GM12801 (cell line): ENCODE results near the gene TENT4A.

Experiments used
- CTCF ChIP-seq: IDR thresholded peaks from one replicate; pipeline ENCODE4 v1.5.1; 2011; ENCODE audit warnings: control low read depth; ENCODE audit not compliant: insufficient read length; ENCODE audit errors: extremely low read depth

The TENT4A gene

DNA sequence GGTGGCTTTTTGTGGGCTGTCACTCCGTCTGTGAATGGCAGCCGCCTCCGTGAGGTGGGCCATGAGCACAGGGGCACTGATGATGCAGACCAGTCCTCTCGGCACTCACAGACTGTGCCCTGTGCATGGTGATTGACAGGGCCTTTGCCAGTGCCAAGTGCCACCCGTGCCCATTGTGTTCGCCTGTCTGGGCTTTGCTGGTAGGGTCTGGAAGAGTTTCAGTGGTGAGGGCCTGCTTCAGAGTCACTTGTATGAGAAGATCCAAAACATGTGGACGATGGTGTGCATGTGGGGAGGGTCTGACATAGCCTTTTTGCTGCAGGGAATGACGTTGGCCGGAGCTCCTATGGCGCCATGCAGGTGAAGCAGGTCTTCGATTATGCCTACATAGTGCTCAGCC is 34.9 kb downstream of the TENT4A start:
- TF ChIP-seq CTCF: no peak

DNA sequence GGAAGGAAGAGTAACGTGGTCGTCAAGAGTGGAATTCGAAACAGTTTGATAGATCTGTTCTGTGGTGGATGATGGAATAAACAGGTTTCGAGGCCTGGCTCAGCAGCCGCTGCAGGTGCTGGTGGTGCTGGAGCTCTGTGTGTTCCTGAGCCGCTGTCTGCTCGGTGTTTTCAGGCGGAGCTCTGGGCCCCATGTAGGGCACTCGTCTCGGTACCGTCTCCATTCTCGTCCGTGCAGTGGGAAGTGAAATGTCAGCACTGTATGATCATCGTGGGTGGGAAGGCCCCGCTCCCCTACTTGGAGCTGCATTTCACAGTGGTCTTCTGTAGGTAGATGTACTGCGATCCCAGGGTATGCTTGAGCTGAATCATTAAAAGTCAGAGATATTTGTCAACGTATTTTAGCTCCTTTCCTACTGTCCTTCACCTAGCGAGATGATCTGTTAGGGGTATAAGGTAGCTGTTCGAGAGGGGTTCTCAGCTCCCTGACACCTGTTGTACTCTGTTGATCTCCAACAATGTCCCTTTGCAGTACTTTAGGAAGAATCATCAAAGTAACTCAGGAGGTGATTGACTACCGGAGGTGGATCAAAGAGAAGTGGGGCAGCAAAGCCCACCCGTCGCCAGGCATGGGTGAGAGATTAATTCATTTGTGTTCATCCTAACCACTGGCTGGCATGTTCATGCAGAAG is 35.9 kb downstream of the TENT4A start:
- TF ChIP-seq CTCF: no peak

GRCh38 chr5:6750142-6750840 is 37.1 kb downstream of the TENT4A start:
- TF ChIP-seq CTCF: no peak

GRCh38 chr5:6750951-6751685 is 37.9 kb downstream of the TENT4A start:
- no peak for TF ChIP-seq CTCF

GRCh38 chr5:6752236-6752635 is 39.0 kb downstream of the TENT4A start:
- TF ChIP-seq CTCF: no peak

DNA sequence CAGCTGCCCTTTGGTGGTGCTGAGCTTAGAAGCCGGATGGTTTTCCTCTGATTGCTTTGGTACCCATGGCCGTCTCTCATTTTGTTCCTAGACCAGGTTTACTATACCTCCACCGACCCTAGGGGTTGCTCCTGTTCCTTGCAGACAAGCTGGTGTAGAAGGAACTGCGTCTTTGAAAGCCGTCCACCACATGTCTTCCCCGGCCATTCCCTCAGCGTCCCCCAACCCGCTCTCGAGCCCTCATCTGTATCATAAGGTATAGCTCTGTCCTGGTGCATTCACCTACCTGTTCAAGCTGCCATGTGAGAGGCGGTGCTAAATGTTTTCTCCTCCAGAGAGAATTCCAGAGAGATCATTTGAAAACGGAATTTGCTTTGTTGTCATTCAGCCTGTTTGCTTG is 39.5 kb downstream of the TENT4A start:
- TF ChIP-seq CTCF: no peak

- no peak for TF ChIP-seq CTCF
These were observed 40.6 kb downstream of the TENT4A start for GRCh38 chr5:6753851-6754250.
